H1 (cell line): ENCODE measurements around the gene MORC1. TPM values are rescaled to one million over a fixed set of nuclear protein-coding genes. Genes with fewer than 3 reads are reported as not detected.

ENCODE experiments used
- CTCF ChIA-PET: fragments of 300-600 bp; sonication (Branson Sonifier 250); formaldehyde crosslinking; loops from one replicate; lab custom pipeline; 2021; ENCODE audit not compliant: partially characterized antibody; lab: Charles Lee
- POLR2A ChIA-PET: fragments of 300-600 bp; sonication (Branson Sonifier 250); formaldehyde crosslinking; loops from one replicate; lab custom pipeline; 2021; ENCODE audit warnings: inconsistent platforms; ENCODE audit not compliant: partially characterized antibody; lab: Charles Lee
- DNase-seq, 2 experiments: peaks; one replicate each; pipeline versions ENCODE4 v3.0.0 to v3.0.0-alpha.2; 2010 to 2022; ENCODE audit warnings: low spot score in 2 of 2, low read depth in 1 of 2, mixed read lengths in 1 of 2
- FAIRE-seq: peaks from 2 replicates; lab custom pipeline; 2011; peaks lifted over from hg19 to GRCh38; lab: Jason Lieb, UNC
- H2AFZ ChIP-seq: 2 replicates; pipeline ENCODE4 v1.8.1; 2012; ENCODE audit warnings: low read length, inconsistent platforms
- H2AK5ac ChIP-seq: 2 replicates; pipeline ENCODE4 v1.6.1; 2013; ENCODE audit warnings: low read depth, low read length
- H2BK120ac ChIP-seq: replicated peaks from 2 replicates; pipeline ENCODE3; 2013; ENCODE audit warnings: low read depth, low read length, inconsistent platforms
- H2BK12ac ChIP-seq: 2 replicates; pipeline ENCODE4 v1.6.1; 2013; ENCODE audit warnings: low read depth, low read length
- H2BK15ac ChIP-seq: 2 replicates; pipeline ENCODE4 v1.6.1; 2013; ENCODE audit warnings: low read length
- H2BK20ac ChIP-seq: 2 replicates; pipeline ENCODE4 v1.6.1; 2013; ENCODE audit warnings: low read length
- H2BK5ac ChIP-seq: 2 replicates; pipeline ENCODE4 v1.6.1; 2013; ENCODE audit warnings: low read depth, low read length
- H3K14ac ChIP-seq: 2 replicates; pipeline ENCODE4 v1.6.1; 2013; ENCODE audit warnings: inconsistent platforms; ENCODE audit not compliant: insufficient read length
- H3K18ac ChIP-seq: 2 replicates; pipeline ENCODE4 v1.6.1; 2013; ENCODE audit warnings: low read length; ENCODE audit errors: extremely low read depth
- H3K23ac ChIP-seq: 2 replicates; pipeline ENCODE4 v1.6.1; 2013; ENCODE audit warnings: inconsistent platforms; ENCODE audit not compliant: insufficient read length
- H3K23me2 ChIP-seq: 2 replicates; pipeline ENCODE4 v1.6.1; 2013; ENCODE audit warnings: low read depth, low read length
- H3K27ac ChIP-seq: 2 replicates; pipeline ENCODE4 v1.6.1; 2011; ENCODE audit warnings: low read depth, low read length, inconsistent platforms
- H3K27me3 ChIP-seq, 4 experiments: replicated peaks in 1 of 4; 1 replicate in 1 of 4; 2 replicates in 3 of 4; pipeline versions ENCODE4 v1.6.1 to v1.8.1; 2011 to 2013; ENCODE audit warnings: low read length in 3 of 4, mild to moderate bottlenecking in 3 of 4, inconsistent platforms in 2 of 4, mixed read lengths in 2 of 4, moderate library complexity in 1 of 4; ENCODE audit not compliant: control insufficient read depth in 3 of 4, insufficient read depth in 3 of 4; ENCODE audit errors: extremely low read depth in 1 of 4
- H3K36me3 ChIP-seq, 4 experiments: 2 replicates each; pipeline versions ENCODE4 v1.6.1 to v1.8.1; 2011 to 2013; ENCODE audit warnings: mild to moderate bottlenecking in 4 of 4, low read length in 3 of 4, moderate library complexity in 2 of 4, control low read depth in 1 of 4, inconsistent platforms in 1 of 4; ENCODE audit not compliant: insufficient read depth in 4 of 4, control insufficient read depth in 2 of 4
- H3K4ac ChIP-seq: replicated peaks from 2 replicates; pipeline ENCODE3; 2013; ENCODE audit warnings: low read length, low read depth, mixed read lengths, inconsistent platforms; ENCODE audit not compliant: insufficient read length
- H3K4me1 ChIP-seq, 4 experiments: replicated peaks in 1 of 4; 1 replicate in 1 of 4; 2 replicates in 3 of 4; pipeline versions ENCODE4 v1.6.1 to v1.8.1; 2011 to 2013; ENCODE audit warnings: low read length in 3 of 4, inconsistent platforms in 2 of 4, mixed read lengths in 1 of 4; ENCODE audit not compliant: insufficient read depth in 4 of 4, control insufficient read depth in 3 of 4
- H3K4me2 ChIP-seq, 2 experiments: 2 replicates each; pipeline versions ENCODE4 v1.6.1 to v1.8.1; 2011 to 2013; ENCODE audit warnings: low read depth in 2 of 2, low read length in 2 of 2, control low read depth in 1 of 2, inconsistent platforms in 1 of 2, mild to moderate bottlenecking in 1 of 2; ENCODE audit not compliant: insufficient read depth in 1 of 2
- H3K4me3 ChIP-seq, 4 experiments: fragments of 200-600, 300-600 bp in 1 of 4; sonication (generic), shearing (Covaris generic), sonication (Bioruptor Twin) in 1 of 4; 2 replicates each; pipeline versions ENCODE4 v1.5.1 to v1.8.1; 2011 to 2016; ENCODE audit warnings: low read length in 4 of 4, low read depth in 3 of 4, control low read depth in 2 of 4, inconsistent platforms in 2 of 4, mild to moderate bottlenecking in 2 of 4, mixed read lengths in 1 of 4, moderate library complexity in 1 of 4; ENCODE audit not compliant: insufficient read depth in 2 of 4; ENCODE audit errors: extremely low read depth in 1 of 4
- H3K56ac ChIP-seq: replicated peaks from 2 replicates; pipeline ENCODE3; 2013; ENCODE audit warnings: low read depth, mild to moderate bottlenecking, mixed read lengths, low read length, inconsistent platforms; ENCODE audit not compliant: insufficient read length
- H3K79me1 ChIP-seq: 2 replicates; pipeline ENCODE4 v1.6.1; 2013; ENCODE audit warnings: low read depth, low read length, control low read depth
- H3K79me2 ChIP-seq, 2 experiments: 2 replicates each; pipeline versions ENCODE4 v1.6.1 to v1.8.1; 2012 to 2013; ENCODE audit warnings: low read length in 2 of 2, mild to moderate bottlenecking in 2 of 2, inconsistent platforms in 1 of 2; ENCODE audit not compliant: insufficient read depth in 2 of 2, control insufficient read depth in 1 of 2
- H3K9ac ChIP-seq, 4 experiments: replicated peaks in 1 of 4; 1 replicate in 1 of 4; 2 replicates in 3 of 4; pipeline versions ENCODE4 v1.6.1 to v1.8.1; 2011 to 2013; ENCODE audit warnings: low read depth in 3 of 4, low read length in 3 of 4, control low read depth in 2 of 4, mild to moderate bottlenecking in 2 of 4, moderate library complexity in 2 of 4, inconsistent platforms in 1 of 4; ENCODE audit errors: extremely low read depth in 1 of 4
- H3K9me3 ChIP-seq, 2 experiments: 2 replicates each; pipeline versions ENCODE4 v1.6.1 to v1.8.1; 2012 to 2013; ENCODE audit warnings: mild to moderate bottlenecking in 2 of 2, moderate library complexity in 2 of 2, control low read depth in 1 of 2, inconsistent platforms in 1 of 2, low read depth in 1 of 2, low read length in 1 of 2, mixed read lengths in 1 of 2; ENCODE audit not compliant: insufficient read depth in 2 of 2
- H4K20me1 ChIP-seq, 2 experiments: replicated peaks in 1 of 2; 2 replicates each; pipeline versions ENCODE3 to v1.8.1; 2011 to 2013; ENCODE audit warnings: inconsistent platforms in 2 of 2, low read length in 2 of 2, mild to moderate bottlenecking in 1 of 2; ENCODE audit not compliant: insufficient read depth in 2 of 2, control insufficient read depth in 1 of 2
- H4K5ac ChIP-seq: 2 replicates; pipeline ENCODE4 v1.6.1; 2013; ENCODE audit warnings: low read length, low read depth, mixed read lengths, inconsistent platforms; ENCODE audit not compliant: insufficient read length
- H4K8ac ChIP-seq: 2 replicates; pipeline ENCODE4 v1.8.0; 2013; ENCODE audit warnings: mild to moderate bottlenecking, moderate library complexity, low read length, inconsistent platforms; ENCODE audit not compliant: insufficient read depth; ENCODE audit errors: extremely low read depth
- H4K91ac ChIP-seq: replicated peaks from 2 replicates; pipeline ENCODE3; 2013; ENCODE audit warnings: low read length, mixed read lengths, inconsistent platforms; ENCODE audit not compliant: insufficient read length
- BCL11A ChIP-seq, 2 experiments: IDR thresholded peaks; one replicate each; pipeline ENCODE4 v1.6.1; 2011; ENCODE audit warnings: low read depth in 2 of 2, low read length in 2 of 2, mild to moderate bottlenecking in 2 of 2
- CBX5 ChIP-seq: fragments of 300-800, 300-1000 bp; sonication (generic); IDR thresholded peaks from 2 replicates; pipeline ENCODE4 v1.7.1; 2016; ENCODE audit warnings: antibody characterized with exemption, low read length, low read depth
- CBX8 ChIP-seq: fragments of 300-800, 300-1000 bp; sonication (generic); IDR thresholded peaks from 2 replicates; pipeline ENCODE4 v1.7.1; 2016; ENCODE audit warnings: low read depth, low read length, borderline replicate concordance
- CEBPB ChIP-seq: IDR thresholded peaks from 2 replicates; pipeline ENCODE4 v1.6.1; 2012; ENCODE audit warnings: low read depth, low read length
- EP300 ChIP-seq, 2 experiments: IDR thresholded peaks; 1 replicate in 1 of 2; 2 replicates in 1 of 2; pipeline ENCODE4 v1.6.1; 2011 to 2012; ENCODE audit warnings: low read depth in 2 of 2, low read length in 2 of 2, mild to moderate bottlenecking in 2 of 2, borderline replicate concordance in 1 of 2, inconsistent platforms in 1 of 2, moderate library complexity in 1 of 2
- FOSL1 ChIP-seq: IDR thresholded peaks from 2 replicates; pipeline ENCODE4 v1.6.1; 2011; ENCODE audit warnings: mild to moderate bottlenecking, low read depth, low read length, moderate library complexity; ENCODE audit not compliant: insufficient read depth
- HDAC6 ChIP-seq: IDR thresholded peaks from one replicate; pipeline ENCODE4 v1.7.1; 2012; ENCODE audit warnings: low read depth, mild to moderate bottlenecking, inconsistent platforms, low read length, moderate library complexity
- POLR2A ChIP-seq, 2 experiments: IDR thresholded peaks; 1 replicate in 1 of 2; 2 replicates in 1 of 2; pipeline ENCODE4 v1.6.1; 2011; ENCODE audit warnings: low read depth in 2 of 2, low read length in 2 of 2, mild to moderate bottlenecking in 2 of 2; ENCODE audit errors: control extremely low read depth in 1 of 2
- SP2 ChIP-seq: IDR thresholded peaks from 2 replicates; pipeline ENCODE4 v1.6.1; 2012; ENCODE audit warnings: mild to moderate bottlenecking, low read length, inconsistent platforms
- SRF ChIP-seq: IDR thresholded peaks from 2 replicates; pipeline ENCODE4 v1.6.1; 2011; ENCODE audit warnings: mild to moderate bottlenecking, low read depth, low read length, moderate library complexity
- TAF1 ChIP-seq: IDR thresholded peaks from 2 replicates; pipeline ENCODE4 v1.6.1; 2011; ENCODE audit warnings: mild to moderate bottlenecking, low read depth, low read length
- YY1 ChIP-seq: IDR thresholded peaks from 2 replicates; pipeline ENCODE4 v1.6.1; 2011; ENCODE audit warnings: low read depth, mild to moderate bottlenecking, low read length
- WGBS, 2 experiments: shearing (Covaris generic) in 1 of 2; methylation state at CpG; one replicate each; pipeline versions ENCODE4 v1.1.6 to v1.1.7; 2013 to 2015; ENCODE audit warnings: low lambda C conversion rate in 2 of 2, mixed read lengths in 2 of 2, inconsistent platforms in 1 of 2, low coverage in 1 of 2, missing lambda C conversion rate in 1 of 2; ENCODE audit not compliant: insufficient replicate concordance in 2 of 2, insufficient coverage in 1 of 2, insufficient read length in 1 of 2; ENCODE audit errors: extremely low coverage in 1 of 2, missing lambda C conversion rate in 1 of 2; 5-methylcytosine and 5-hydroxymethylcytosine counted together
- polyA plus RNA-seq, 7 experiments: library from polyadenylated mRNA; depleted of rRNA in 3 of 7; stranded (reverse) in 5 of 7; unstranded in 2 of 7; fragments of >200 nt in 5 of 7; fragments of 200-250 nt in 2 of 7; gene quantifications; 1 replicate in 5 of 7; 2 replicates in 1 of 7; 4 replicates in 1 of 7; pipeline versions ENCODE4 v1.2.1 to v1.2.3, GENCODE V29; 2011 to 2013; ENCODE audit warnings: missing spikeins in 2 of 7, mixed read lengths in 2 of 7
- total RNA-seq: library from RNA; stranded (reverse); fragmentation: NEBNext Ultra II Directional; extraction: Animal tissue kit (Norgen Biotek cat#: 25700); gene quantifications from 2 replicates; pipeline ENCODE4 v1.2.1, GENCODE V29; 2021
- TF ChIP-seq, protein P1 (sequence below): IDR thresholded peaks from 2 replicates; pipeline ENCODE4 v1.6.1; 2012; ENCODE audit warnings: inconsistent platforms

The MORC1 gene
- total and polyA plus RNA-seq, 2 of the 8 experiments (the other 6 are each of a cell fraction or from before 2014, with no cell fraction given): not detected

DNA sequence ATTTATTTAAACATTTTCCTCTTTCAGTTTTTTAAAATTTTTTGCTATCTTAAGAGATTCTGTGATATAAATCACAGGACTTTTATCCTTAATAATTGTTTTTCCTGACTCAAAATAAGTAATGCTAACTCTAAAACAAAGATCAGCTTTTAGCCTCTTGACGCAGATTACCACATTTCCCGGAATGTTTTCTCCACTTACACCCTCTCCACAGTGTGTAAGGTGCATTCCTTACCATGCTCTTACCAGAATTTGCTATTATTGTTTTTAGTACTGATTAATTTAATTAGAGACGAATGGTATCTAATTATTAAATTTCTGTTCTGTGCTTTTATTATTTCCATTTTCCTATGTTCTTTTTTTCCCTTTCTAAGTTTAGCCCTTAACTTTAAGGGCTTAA, 199.1 kb downstream of the MORC1 start:
- no peaks in the 10 kb centered on the region for H3K9me3 ChIP-seq
- no peaks in the 10 kb centered on the region for H3K23me2 ChIP-seq
- H2BK20ac ChIP-seq: no peak overlapping the region
- no peak overlapping the region for H3K4me3 ChIP-seq
- no peaks in the 10 kb centered on the region for H3K27me3 ChIP-seq
- DNase-seq: no peak
- H3K56ac ChIP-seq: no peak overlapping the region
- H3K36me3 ChIP-seq: no peaks in the 10 kb centered on the region
- no peak overlapping the region for H4K5ac ChIP-seq
- no peak overlapping the region for H3K27ac ChIP-seq
- H3K14ac ChIP-seq: no peak overlapping the region
- ChIA-PET POLR2A (no interaction called here), CTCF (interaction anchor here (1.9 kb wide), 1 partner anchor 9 kb away, joined by 7 read pairs; no protein-coding TSS in a partner anchor)
- H2BK120ac ChIP-seq: no peak overlapping the region
- H3K79me1 ChIP-seq: no peaks in the 10 kb centered on the region
- H2AK5ac ChIP-seq: no peak overlapping the region
- H3K4ac ChIP-seq: no peak overlapping the region
- H2BK5ac ChIP-seq: no peak overlapping the region
- no peak for TF ChIP-seq SRF
- TF ChIP-seq TAF1: no peak
- no peak for TF ChIP-seq HDAC6
- TF ChIP-seq, protein P1, sequence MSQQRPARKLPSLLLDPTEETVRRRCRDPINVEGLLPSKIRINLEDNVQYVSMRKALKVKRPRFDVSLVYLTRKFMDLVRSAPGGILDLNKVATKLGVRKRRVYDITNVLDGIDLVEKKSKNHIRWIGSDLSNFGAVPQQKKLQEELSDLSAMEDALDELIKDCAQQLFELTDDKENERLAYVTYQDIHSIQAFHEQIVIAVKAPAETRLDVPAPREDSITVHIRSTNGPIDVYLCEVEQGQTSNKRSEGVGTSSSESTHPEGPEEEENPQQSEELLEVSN: no peak
- TF ChIP-seq FOSL1: no peak
- TF ChIP-seq EP300 (IDR thresholded peaks at IDR 0.05; ENCODE audit: borderline replicate concordance in 1 of 2, low read depth in 2 of 2, low read length in 2 of 2): no peak
- TF ChIP-seq CEBPB: no peak
- TF ChIP-seq YY1: no peak
- no peak for TF ChIP-seq BCL11A (IDR thresholded peaks at IDR 0.05; ENCODE audit: low read depth in 2 of 2, low read length in 2 of 2)
- no peak for TF ChIP-seq CBX8
- no peak for TF ChIP-seq CBX5
- TF ChIP-seq SP2: no peak
- TF ChIP-seq POLR2A (IDR thresholded peaks at IDR 0.05; ENCODE audit: control extremely low read depth in 1 of 2, low read depth in 2 of 2, low read length in 2 of 2): no peak
- no peak for FAIRE-seq
- H2BK12ac ChIP-seq: no peak overlapping the region
- WGBS, 2 experiments: 95% methylated on average over 3 of the region's 3 CpGs; no CpG with 5 or more reads in 1 of the 2 experiments
- H4K91ac ChIP-seq: no peak overlapping the region
- no peak overlapping the region for H3K4me2 ChIP-seq
- H4K8ac ChIP-seq: no peak overlapping the region
- no peaks in the 10 kb centered on the region for H3K4me1 ChIP-seq
- H2BK15ac ChIP-seq: no peak overlapping the region
- no peak overlapping the region for H2AFZ ChIP-seq
- no peak overlapping the region for H3K9ac ChIP-seq
- H3K23ac ChIP-seq: no peak overlapping the region
- H4K20me1 ChIP-seq: no peaks in the 10 kb centered on the region
- no peak overlapping the region for H3K18ac ChIP-seq
- H3K79me2 ChIP-seq: no peaks in the 10 kb centered on the region
